ENCODE measurements around the gene WNT9B. TPM values are rescaled to one million over a fixed set of nuclear protein-coding genes. Genes with fewer than 3 reads are reported as not detected.

WNT9B gene, protein sequence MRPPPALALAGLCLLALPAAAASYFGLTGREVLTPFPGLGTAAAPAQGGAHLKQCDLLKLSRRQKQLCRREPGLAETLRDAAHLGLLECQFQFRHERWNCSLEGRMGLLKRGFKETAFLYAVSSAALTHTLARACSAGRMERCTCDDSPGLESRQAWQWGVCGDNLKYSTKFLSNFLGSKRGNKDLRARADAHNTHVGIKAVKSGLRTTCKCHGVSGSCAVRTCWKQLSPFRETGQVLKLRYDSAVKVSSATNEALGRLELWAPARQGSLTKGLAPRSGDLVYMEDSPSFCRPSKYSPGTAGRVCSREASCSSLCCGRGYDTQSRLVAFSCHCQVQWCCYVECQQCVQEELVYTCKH
- under 1 TPM; 0.57 to 0.84 TPM for total RNA-seq
- under 1 TPM in 1 of 2 donors, not detected in 1; 0.05 TPM for polyA plus RNA-seq
- long read RNA-seq, donor 1 = 0 reads
- long read RNA-seq, donor 2 = 0 reads

DNA sequence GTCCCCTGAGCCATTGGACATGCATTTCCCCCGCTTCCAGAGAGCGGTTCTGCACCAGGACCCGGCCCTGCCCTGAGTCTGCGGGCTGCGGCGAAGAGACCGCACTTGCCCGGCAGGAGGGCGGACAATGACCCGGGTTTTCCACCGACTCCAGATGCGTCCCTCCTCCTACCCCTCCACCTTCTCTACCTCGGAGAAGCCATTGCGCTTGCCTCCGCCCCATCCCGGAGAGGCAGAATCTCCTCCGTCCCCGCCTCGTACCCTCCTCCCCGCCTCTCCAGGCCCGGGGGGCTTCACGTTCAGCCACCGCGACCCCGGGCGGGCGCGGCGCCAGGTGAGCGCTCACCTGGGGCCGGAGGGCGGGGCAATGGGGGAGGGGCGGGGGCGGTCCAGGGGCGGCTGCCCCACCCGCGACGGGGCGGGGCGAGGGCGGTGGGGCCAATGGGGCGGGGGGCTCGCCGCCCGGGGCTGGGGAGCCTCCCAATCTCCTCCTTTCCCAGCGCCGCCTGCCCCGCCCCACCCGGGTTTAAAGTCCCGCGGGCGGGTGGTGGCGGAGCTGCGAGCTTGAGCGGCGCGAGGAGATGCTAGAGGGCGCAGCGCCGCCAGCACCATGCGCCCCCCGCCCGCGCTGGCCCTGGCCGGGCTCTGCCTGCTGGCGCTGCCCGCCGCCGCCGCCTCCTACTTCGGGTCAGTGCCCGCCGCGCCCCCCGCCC is at the start of gene WNT9B:
Gene WNT9B (plus strand): TSS at position 555 of the 713 bp plus-strand sequence. CDS start 56 bp downstream, at position 611.
- peak; percentile 31 for ATAC-seq (ENCODE audit: low FRiP score)
- Histone ChIP-seq H3K4me1 (ENCODE audit: control insufficient read depth in 1 of 2, insufficient read depth in 2 of 2, low read length in 2 of 2) (no peaks in the 10 kb centered on the region), H3K27me3 (ENCODE audit: control insufficient read depth in 1 of 2, insufficient read depth in 2 of 2, low read length in 1 of 2) (peaks cover 0 to 4% of the 10 kb centered on the region in 2 donors), H3K9me3 (ENCODE audit: control insufficient read depth, low read length) (no peaks in the 10 kb centered on the region), H3K36me3 (ENCODE audit: control insufficient read depth in 1 of 2, insufficient read depth in 2 of 2, low read length in 1 of 2) (no peaks in the 10 kb centered on the region), H3K27ac (ENCODE audit: low read depth in 1 of 2, low read length in 2 of 2) (no peak within 1 kb of the TSS), H3K4me3 (ENCODE audit: low read length in 2 of 2) (peak within 1 kb of the TSS in 1 of 2 donors; percentile 9)
- WGBS, 2 donors = 1 to 3% methylated on average over 48 to 75 of the region's 75 CpGs
- DNase-seq = peak in 1 of 2 donors; percentile 72
- intact Hi-C loops (cut with DNase I) = no loop called here

DNA sequence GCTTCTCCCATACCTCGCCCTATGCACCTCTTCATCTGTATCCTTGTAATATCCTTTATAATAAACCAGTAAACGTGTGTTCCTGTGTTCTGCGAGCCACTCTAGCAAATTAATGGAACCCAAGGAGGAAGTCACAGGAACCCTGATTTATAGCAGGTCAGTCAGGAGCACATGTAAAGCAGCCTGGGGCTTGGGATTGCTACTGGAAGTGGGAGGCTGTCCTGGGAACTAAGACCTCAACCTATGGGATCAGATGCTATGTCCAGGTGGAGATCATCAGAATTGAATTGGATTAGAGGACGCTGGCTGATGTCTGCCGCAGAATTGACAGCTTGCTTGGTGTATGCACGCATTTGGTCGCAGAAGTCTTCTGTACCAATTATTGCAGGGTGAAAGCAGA is 48.6 kb upstream of the WNT9B start:
- H3K4me3 ChIP-seq (ENCODE audit: low read length in 2 of 2) = no peak overlapping the region
- H3K36me3 ChIP-seq (ENCODE audit: control insufficient read depth in 1 of 2, insufficient read depth in 2 of 2, low read length in 1 of 2) = no peaks in the 10 kb centered on the region
- 69 to 85% methylated on average over 7 of the region's 7 CpGs for WGBS, 2 donors
- ATAC-seq (ENCODE audit: low FRiP score) = no peak
- no peak for DNase-seq
- intact Hi-C loops (cut with DNase I) = no loop called here
- H3K4me1 ChIP-seq (ENCODE audit: control insufficient read depth in 1 of 2, insufficient read depth in 2 of 2, low read length in 2 of 2) = no peaks in the 10 kb centered on the region
- no peaks in the 10 kb centered on the region for H3K9me3 ChIP-seq (ENCODE audit: control insufficient read depth, low read length)
- no peak overlapping the region for H3K27ac ChIP-seq (ENCODE audit: low read depth in 1 of 2, low read length in 2 of 2)
- H3K27me3 ChIP-seq (ENCODE audit: control insufficient read depth in 1 of 2, insufficient read depth in 2 of 2, low read length in 1 of 2) = no peaks in the 10 kb centered on the region

DNA sequence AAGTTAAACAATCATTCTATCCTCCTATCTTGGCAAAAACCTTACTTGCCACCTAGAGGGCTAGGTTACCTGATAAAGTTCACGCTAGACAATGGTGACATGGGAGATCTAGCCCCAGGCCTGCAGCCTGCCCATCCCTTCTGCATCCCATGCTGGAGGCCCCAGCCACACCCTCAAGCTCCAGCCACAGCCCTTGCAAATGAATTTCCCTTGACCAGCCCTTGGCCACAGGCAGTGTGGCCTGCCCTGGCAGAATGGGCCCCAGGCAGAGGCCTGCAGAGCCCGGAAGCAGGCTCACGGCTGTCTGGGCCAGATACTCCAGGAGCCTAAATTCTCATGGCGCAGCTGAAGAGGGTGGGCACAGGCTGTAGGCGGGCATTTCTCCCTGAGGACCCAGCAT is 47.8 kb upstream of the WNT9B start:
- no peaks in the 10 kb centered on the region for H3K27me3 ChIP-seq (ENCODE audit: control insufficient read depth in 1 of 2, insufficient read depth in 2 of 2, low read length in 1 of 2)
- intact Hi-C loops (cut with DNase I) = no loop called here
- no peaks in the 10 kb centered on the region for H3K36me3 ChIP-seq (ENCODE audit: control insufficient read depth in 1 of 2, insufficient read depth in 2 of 2, low read length in 1 of 2)
- WGBS, 2 donors = 90 to 91% methylated on average over 5 of the region's 5 CpGs
- no peaks in the 10 kb centered on the region for H3K4me1 ChIP-seq (ENCODE audit: control insufficient read depth in 1 of 2, insufficient read depth in 2 of 2, low read length in 2 of 2)
- ATAC-seq (ENCODE audit: low FRiP score) (no peak), DNase-seq (no peak)
- H3K9me3 ChIP-seq (ENCODE audit: control insufficient read depth, low read length) = no peaks in the 10 kb centered on the region
- no peak overlapping the region for H3K27ac ChIP-seq (ENCODE audit: low read depth in 1 of 2, low read length in 2 of 2)
- H3K4me3 ChIP-seq (ENCODE audit: low read length in 2 of 2) = no peak overlapping the region

DNA sequence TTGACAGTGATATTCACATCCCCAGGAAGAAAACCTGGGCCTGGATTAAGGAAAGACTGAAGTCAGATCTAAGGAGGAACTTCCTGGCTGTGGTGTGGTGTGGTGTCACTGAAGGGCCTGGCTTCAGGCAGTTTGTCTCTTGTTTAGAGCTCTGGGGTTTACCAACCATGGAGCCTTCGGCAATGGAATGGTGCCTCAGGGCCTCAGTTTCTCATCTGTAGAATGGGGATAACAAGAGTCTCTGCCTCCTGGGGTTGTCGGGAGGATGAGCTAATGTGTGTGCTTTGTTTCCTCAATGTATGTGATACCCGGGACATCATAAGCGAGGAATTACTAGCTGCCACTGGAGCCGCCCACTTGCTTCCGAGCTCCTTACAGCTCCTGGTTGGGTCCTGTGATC is 45.6 kb upstream of the WNT9B start:
- no peaks in the 10 kb centered on the region for H3K36me3 ChIP-seq (ENCODE audit: control insufficient read depth in 1 of 2, insufficient read depth in 2 of 2, low read length in 1 of 2)
- H3K4me3 ChIP-seq (ENCODE audit: low read length in 2 of 2) = no peak overlapping the region
- WGBS, 2 donors = 91% methylated on average over 6 of the region's 6 CpGs
- DNase-seq (no peak), ATAC-seq (ENCODE audit: low FRiP score) (no peak)
- no peaks in the 10 kb centered on the region for H3K9me3 ChIP-seq (ENCODE audit: control insufficient read depth, low read length)
- H3K27ac ChIP-seq (ENCODE audit: low read depth in 1 of 2, low read length in 2 of 2) = no peak overlapping the region
- H3K27me3 ChIP-seq (ENCODE audit: control insufficient read depth in 1 of 2, insufficient read depth in 2 of 2, low read length in 1 of 2) = no peaks in the 10 kb centered on the region
- H3K4me1 ChIP-seq (ENCODE audit: control insufficient read depth in 1 of 2, insufficient read depth in 2 of 2, low read length in 2 of 2) = no peaks in the 10 kb centered on the region
- intact Hi-C loops (cut with DNase I) = no loop called here

DNA sequence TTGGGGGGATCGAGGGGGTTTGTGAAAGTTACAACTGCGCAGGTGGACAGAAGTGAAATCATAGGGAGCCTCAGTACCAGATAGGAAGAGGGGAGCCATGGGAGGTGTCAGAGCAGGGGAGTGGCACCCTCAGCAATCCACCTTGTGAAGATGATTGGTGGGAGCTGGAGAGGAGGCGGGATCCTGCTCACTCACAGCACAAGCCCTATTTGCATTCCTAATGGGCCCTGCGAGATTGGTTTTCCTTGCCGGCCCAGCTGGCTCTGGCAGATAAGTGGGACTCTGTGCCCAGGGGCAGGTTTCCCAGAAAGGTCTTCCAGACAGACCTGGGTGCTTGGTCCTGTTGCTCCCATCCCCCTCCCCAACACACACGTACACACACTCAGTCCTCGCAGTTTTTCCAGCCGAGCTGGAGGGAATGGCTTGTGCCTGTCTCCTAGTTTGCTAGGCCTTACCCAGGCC is 42.2 kb upstream of the WNT9B start:
- H3K27ac ChIP-seq (ENCODE audit: low read depth in 1 of 2, low read length in 2 of 2) = no peak overlapping the region
- no peaks in the 10 kb centered on the region for H3K9me3 ChIP-seq (ENCODE audit: control insufficient read depth, low read length)
- DNase-seq = no peak
- no peaks in the 10 kb centered on the region for H3K4me1 ChIP-seq (ENCODE audit: control insufficient read depth in 1 of 2, insufficient read depth in 2 of 2, low read length in 2 of 2)
- 68 to 76% methylated on average over 8 of the region's 8 CpGs for WGBS, 2 donors
- intact Hi-C loops (cut with DNase I) = no loop called here
- no peak for ATAC-seq (ENCODE audit: low FRiP score)
- no peak overlapping the region for H3K4me3 ChIP-seq (ENCODE audit: low read length in 2 of 2)
- H3K27me3 ChIP-seq (ENCODE audit: control insufficient read depth in 1 of 2, insufficient read depth in 2 of 2, low read length in 1 of 2) = no peaks in the 10 kb centered on the region
- no peaks in the 10 kb centered on the region for H3K36me3 ChIP-seq (ENCODE audit: control insufficient read depth in 1 of 2, insufficient read depth in 2 of 2, low read length in 1 of 2)

DNA sequence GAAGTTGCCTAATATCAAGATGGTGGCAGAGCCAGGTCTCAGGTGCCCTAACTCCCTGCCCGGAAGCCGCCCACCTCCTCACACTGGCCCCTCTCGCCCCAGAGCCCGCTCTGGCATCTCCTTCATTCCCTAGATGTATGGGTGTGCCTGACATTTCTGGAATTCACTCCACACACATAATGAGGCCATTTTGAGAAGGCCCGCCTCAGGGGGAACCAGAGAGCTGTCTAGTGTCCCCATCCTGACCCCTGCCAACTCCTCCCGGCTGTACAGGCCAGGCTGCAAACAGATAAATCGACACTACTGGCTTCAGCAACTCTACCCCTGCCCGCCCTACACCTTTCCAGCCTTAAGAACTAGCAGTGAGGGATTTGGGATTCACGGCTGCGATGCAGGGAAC is 40.5 kb upstream of the WNT9B start:
- intact Hi-C loops (cut with DNase I) = no loop called here
- ATAC-seq (ENCODE audit: low FRiP score) = no peak
- 78 to 82% methylated on average over 10 of the region's 10 CpGs for WGBS, 2 donors

DNA sequence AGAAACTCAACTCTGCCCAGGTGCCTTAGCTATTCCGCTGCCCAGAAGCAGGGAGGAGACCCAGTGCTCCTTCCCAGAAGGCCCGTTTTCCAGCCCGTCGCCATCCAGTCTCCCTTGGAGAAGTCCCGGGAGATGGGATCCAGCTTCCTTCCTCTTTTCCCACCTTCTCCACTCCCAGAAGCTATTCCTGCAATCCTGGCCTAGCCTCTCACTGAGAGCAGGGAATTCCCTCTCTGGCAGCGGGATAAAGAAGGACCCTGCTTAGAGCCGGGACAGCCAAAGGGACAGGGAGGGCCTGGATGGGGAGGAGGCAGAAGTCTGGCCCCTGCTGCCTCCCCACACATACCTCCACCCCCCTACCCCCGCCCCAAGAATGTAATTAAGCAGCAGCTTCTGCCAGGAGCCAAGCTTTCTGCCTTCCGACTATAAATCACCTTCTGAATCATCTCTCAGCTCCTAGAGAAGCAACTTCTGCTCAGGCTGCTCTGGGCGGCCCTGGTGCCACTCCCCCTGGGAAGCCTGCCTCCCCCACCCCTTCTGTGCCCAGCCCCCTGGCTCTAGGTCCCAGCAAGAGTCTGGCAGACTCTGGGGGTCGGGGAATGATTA is 39.3 kb upstream of the WNT9B start:
- ATAC-seq (ENCODE audit: low FRiP score) (no peak), DNase-seq (no peak)
- Histone ChIP-seq H3K9me3 (ENCODE audit: control insufficient read depth, low read length) (no peaks in the 10 kb centered on the region), H3K27me3 (ENCODE audit: control insufficient read depth in 1 of 2, insufficient read depth in 2 of 2, low read length in 1 of 2) (no peaks in the 10 kb centered on the region), H3K27ac (ENCODE audit: low read depth in 1 of 2, low read length in 2 of 2) (no peak overlapping the region), H3K36me3 (ENCODE audit: control insufficient read depth in 1 of 2, insufficient read depth in 2 of 2, low read length in 1 of 2) (no peaks in the 10 kb centered on the region), H3K4me1 (ENCODE audit: control insufficient read depth in 1 of 2, insufficient read depth in 2 of 2, low read length in 2 of 2) (no peaks in the 10 kb centered on the region), H3K4me3 (ENCODE audit: low read length in 2 of 2) (no peak overlapping the region)
- intact Hi-C loops (cut with DNase I) = no loop called here
- WGBS, 2 donors = 47 to 52% methylated on average over 11 of the region's 11 CpGs

More for the DNA sequence above, 40.5 kb upstream of the WNT9B start:
- Histone ChIP-seq H3K27ac (ENCODE audit: low read depth in 1 of 2, low read length in 2 of 2) (no peak overlapping the region), H3K4me3 (ENCODE audit: low read length in 2 of 2) (no peak overlapping the region), H3K27me3 (ENCODE audit: control insufficient read depth in 1 of 2, insufficient read depth in 2 of 2, low read length in 1 of 2) (no peaks in the 10 kb centered on the region), H3K9me3 (ENCODE audit: control insufficient read depth, low read length) (no peaks in the 10 kb centered on the region), H3K4me1 (ENCODE audit: control insufficient read depth in 1 of 2, insufficient read depth in 2 of 2, low read length in 2 of 2) (no peaks in the 10 kb centered on the region), H3K36me3 (ENCODE audit: control insufficient read depth in 1 of 2, insufficient read depth in 2 of 2, low read length in 1 of 2) (no peaks in the 10 kb centered on the region)
- no peak for DNase-seq

DNA sequence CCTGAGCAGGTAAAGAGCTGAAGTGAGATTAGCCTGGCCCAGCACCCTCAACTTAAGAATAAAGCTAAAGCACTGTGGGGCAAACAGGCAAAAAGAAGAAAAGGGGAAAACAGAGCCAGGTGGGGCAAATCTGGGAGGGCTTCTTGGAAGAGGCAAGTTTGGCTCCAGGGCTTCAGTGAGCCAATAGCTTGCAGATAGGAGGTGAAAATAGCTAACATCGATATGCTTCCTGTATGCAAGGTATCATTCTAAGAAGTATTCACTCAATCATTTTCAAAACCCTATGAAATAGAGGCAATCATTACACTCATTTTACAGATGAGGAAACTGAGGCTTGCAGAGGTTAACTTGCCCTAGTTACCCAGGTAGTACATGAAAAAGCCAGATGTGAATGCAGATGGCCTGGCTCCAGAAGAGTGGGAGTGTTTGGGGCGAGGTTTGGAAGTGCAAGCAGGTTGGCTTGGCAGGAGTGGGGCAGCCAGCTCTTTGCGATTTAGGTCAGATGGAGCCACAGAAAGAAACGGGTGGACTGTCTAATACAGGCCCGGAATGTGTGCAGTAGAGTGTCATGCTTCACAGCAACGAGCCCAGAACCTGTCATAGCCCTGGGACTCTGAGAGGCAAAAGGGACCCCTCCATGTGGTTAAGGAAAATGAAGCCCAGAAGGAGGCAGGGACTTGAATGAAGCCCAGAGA is 38.6 kb upstream of the WNT9B start:
- intact Hi-C loops (cut with DNase I) = no loop called here
- 61 to 62% methylated on average over 6 of the region's 6 CpGs for WGBS, 2 donors
- Histone ChIP-seq H3K9me3 (ENCODE audit: control insufficient read depth, low read length) (no peaks in the 10 kb centered on the region), H3K27me3 (ENCODE audit: control insufficient read depth in 1 of 2, insufficient read depth in 2 of 2, low read length in 1 of 2) (no peaks in the 10 kb centered on the region), H3K27ac (ENCODE audit: low read depth in 1 of 2, low read length in 2 of 2) (no peak overlapping the region), H3K4me1 (ENCODE audit: control insufficient read depth in 1 of 2, insufficient read depth in 2 of 2, low read length in 2 of 2) (no peaks in the 10 kb centered on the region), H3K36me3 (ENCODE audit: control insufficient read depth in 1 of 2, insufficient read depth in 2 of 2, low read length in 1 of 2) (no peaks in the 10 kb centered on the region), H3K4me3 (ENCODE audit: low read length in 2 of 2) (no peak overlapping the region)
- no peak for ATAC-seq (ENCODE audit: low FRiP score)
- DNase-seq = no peak

Data from aorta (tissue), 5 donors.